Endothelial cell of umbilical vein (primary cell): ENCODE results near the gene TMEM233.

Experiments
- CTCF ChIP-seq, 2 donors: IDR thresholded peaks; 1 replicate in 1 of 2; 2 replicates in 1 of 2; pipeline ENCODE4 v1.5.1; 2011; ENCODE audit warnings: low read length in 2 of 2, mild to moderate bottlenecking in 2 of 2, moderate library complexity in 2 of 2, control low read depth in 1 of 2, inconsistent platforms in 1 of 2, low read depth in 1 of 2; ENCODE audit not compliant: insufficient read depth in 1 of 2; ENCODE audit errors: extremely low read depth in 1 of 2
- EZH2 ChIP-seq: IDR thresholded peaks from 2 replicates; pipeline ENCODE4 v1.6.1; 2012; ENCODE audit warnings: borderline replicate concordance, low read depth, mild to moderate bottlenecking, moderate library complexity, low read length, inconsistent platforms; ENCODE audit not compliant: severe bottlenecking
- MAX ChIP-seq: IDR thresholded peaks from 2 replicates; pipeline ENCODE4 v1.6.1; 2011; ENCODE audit not compliant: insufficient read depth, insufficient read length
- MYC ChIP-seq: IDR thresholded peaks from one replicate; pipeline ENCODE4 v1.6.1; 2011; ENCODE audit warnings: mild to moderate bottlenecking, low read depth, low read length
- POLR2AphosphoS5 ChIP-seq: IDR thresholded peaks from 2 replicates; pipeline ENCODE4 v1.6.1; 2012; ENCODE audit warnings: low read depth, mild to moderate bottlenecking, control low read depth, low read length, moderate library complexity; ENCODE audit not compliant: insufficient read depth

DNA sequence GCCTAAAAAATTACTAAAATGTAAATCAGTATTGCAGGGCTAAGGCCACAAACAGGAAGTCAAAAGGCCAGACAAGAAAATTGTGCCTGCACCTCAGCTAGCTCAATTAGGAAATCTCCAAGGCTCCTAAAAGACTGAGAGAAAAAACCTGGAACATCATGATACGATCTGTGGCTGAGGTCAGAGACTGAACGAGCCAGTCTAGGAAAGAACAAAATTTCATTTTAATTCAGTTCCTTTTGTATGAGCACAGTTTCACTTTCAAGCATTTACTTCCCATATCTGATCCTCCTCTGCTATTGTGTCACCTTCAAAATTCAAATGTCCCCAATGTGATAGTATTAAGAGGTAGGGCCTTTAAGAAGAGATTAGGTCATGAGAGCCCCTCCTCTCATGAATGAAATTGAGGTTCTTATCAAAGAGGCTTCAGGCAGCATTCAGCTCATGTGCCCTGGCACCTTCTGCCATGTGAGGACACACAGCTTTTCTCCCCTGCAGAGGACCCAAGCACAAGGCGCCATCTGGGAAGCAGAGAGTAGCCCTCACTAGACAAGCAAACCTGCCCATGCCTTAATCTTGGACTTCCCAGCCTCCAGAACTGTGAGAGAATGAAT lies 89.2 kb downstream of the TMEM233 start:
- TF ChIP-seq CTCF (IDR thresholded peaks at IDR 0.05; ENCODE audit: extremely low read depth in 1 of 2, insufficient read depth in 1 of 2, low read depth in 1 of 2, low read length in 2 of 2) (no peak), EZH2 (no peak), MAX (no peak), POLR2AphosphoS5 (no peak), MYC (no peak)
